Parathyroid adenoma (tissue), 2 donors: Measurements from ENCODE around the gene ETNK2.

Experiments used
- H2AFZ ChIP-seq: fragments of 300-600 bp; sonication (generic); one replicate; pipeline ENCODE4 v1.7.0; 2017; ENCODE audit warnings: antibody characterized with exemption, mild to moderate bottlenecking
- H3K27ac ChIP-seq: fragments of 300-600 bp; sonication (generic); one replicate; pipeline ENCODE4 v1.7.0; 2017
- H3K27me3 ChIP-seq: fragments of 300-600 bp; sonication (generic); one replicate; pipeline ENCODE4 v1.7.0; 2017; ENCODE audit warnings: low read length; ENCODE audit not compliant: control insufficient read depth, insufficient read depth
- H3K36me3 ChIP-seq: fragments of 300-600 bp; sonication (generic); one replicate; pipeline ENCODE4 v1.7.0; 2017; ENCODE audit warnings: low read length; ENCODE audit not compliant: control insufficient read depth, insufficient read depth
- H3K4me1 ChIP-seq: fragments of 300-600 bp; sonication (generic); one replicate; pipeline ENCODE4 v1.7.0; 2017; ENCODE audit warnings: control low read depth
- H3K4me2 ChIP-seq: fragments of 300-600 bp; sonication (generic); one replicate; pipeline ENCODE4 v1.7.0; 2017; ENCODE audit warnings: low read length
- H3K4me3 ChIP-seq: fragments of 300-600 bp; sonication (generic); one replicate; pipeline ENCODE4 v1.7.0; 2017; ENCODE audit warnings: low read depth, low read length
- H3K79me2 ChIP-seq: fragments of 300-600 bp; sonication (generic); one replicate; pipeline ENCODE4 v1.7.0; 2017; ENCODE audit warnings: control low read depth
- H3K9ac ChIP-seq: fragments of 300-600 bp; sonication (generic); one replicate; pipeline ENCODE4 v1.7.0; 2017; ENCODE audit warnings: mild to moderate bottlenecking
- H3K9me3 ChIP-seq: fragments of 300-600 bp; sonication (generic); one replicate; pipeline ENCODE4 v1.7.0; 2017; ENCODE audit warnings: low read length; ENCODE audit not compliant: control insufficient read depth
- TF ChIP-seq, protein P1 (sequence below): fragments of 300-600 bp; sonication (generic); IDR thresholded peaks from one replicate; pipeline ENCODE4 v1.7.0; 2017; ENCODE audit warnings: antibody characterized with exemption, mild to moderate bottlenecking
- donor health status: primary hyperparathyroidism.

The ETNK2 gene

DNA sequence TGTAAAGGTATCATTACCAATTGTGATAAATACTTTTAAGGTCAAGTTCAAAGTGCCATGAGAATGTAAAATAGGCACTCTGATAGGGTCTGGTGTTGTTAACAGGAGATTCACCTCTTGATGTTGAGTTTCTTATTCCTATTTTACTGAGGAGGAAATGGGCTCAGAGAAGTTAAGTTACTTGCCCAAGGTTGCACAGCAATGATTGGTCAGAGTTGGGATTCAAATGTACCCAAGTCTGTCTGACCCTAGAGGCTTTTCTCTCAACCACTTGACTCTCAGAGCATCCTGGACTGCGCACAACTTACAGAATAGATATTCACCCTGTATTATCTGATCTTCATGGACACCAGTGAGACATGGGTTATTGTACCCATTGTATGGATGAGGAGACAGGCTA lies 45.0 kb downstream of the ETNK2 start:
- H3K4me1 ChIP-seq = peaks cover 35% of the 10 kb centered on the region
- H3K79me2 ChIP-seq = peaks cover 20% of the 10 kb centered on the region
- H3K27me3 ChIP-seq = no peaks in the 10 kb centered on the region
- H3K9me3 ChIP-seq = no peaks in the 10 kb centered on the region
- H3K36me3 ChIP-seq = no peaks in the 10 kb centered on the region
- no peak overlapping the region for H3K4me3 ChIP-seq
- H2AFZ ChIP-seq = no peak overlapping the region
- TF ChIP-seq, protein P1, sequence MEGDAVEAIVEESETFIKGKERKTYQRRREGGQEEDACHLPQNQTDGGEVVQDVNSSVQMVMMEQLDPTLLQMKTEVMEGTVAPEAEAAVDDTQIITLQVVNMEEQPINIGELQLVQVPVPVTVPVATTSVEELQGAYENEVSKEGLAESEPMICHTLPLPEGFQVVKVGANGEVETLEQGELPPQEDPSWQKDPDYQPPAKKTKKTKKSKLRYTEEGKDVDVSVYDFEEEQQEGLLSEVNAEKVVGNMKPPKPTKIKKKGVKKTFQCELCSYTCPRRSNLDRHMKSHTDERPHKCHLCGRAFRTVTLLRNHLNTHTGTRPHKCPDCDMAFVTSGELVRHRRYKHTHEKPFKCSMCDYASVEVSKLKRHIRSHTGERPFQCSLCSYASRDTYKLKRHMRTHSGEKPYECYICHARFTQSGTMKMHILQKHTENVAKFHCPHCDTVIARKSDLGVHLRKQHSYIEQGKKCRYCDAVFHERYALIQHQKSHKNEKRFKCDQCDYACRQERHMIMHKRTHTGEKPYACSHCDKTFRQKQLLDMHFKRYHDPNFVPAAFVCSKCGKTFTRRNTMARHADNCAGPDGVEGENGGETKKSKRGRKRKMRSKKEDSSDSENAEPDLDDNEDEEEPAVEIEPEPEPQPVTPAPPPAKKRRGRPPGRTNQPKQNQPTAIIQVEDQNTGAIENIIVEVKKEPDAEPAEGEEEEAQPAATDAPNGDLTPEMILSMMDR = no peak
- H3K27ac ChIP-seq = no peak overlapping the region
- H3K9ac ChIP-seq = no peak overlapping the region
- H3K4me2 ChIP-seq = no peak overlapping the region

DNA sequence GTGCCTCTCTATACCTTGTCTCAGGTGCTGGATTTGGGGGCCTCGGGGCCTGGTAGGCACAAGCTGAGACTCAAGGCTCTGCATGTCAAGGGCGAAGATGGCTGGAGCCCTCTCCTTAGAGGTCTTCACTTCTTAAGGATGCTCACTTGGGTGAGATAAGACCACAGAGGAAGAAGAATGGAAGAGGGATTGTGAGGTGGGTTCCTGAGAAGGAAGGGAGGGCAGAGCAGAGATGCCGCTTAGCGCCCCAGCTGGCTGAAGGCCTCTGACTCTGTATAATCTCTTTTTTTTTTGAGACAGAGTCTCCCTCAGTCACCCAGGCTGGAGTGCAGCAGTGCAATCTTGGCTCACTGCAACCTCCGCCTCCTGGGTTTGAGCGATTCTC lies 46.7 kb downstream of the ETNK2 start:
- H3K36me3 ChIP-seq = no peaks in the 10 kb centered on the region
- peak overlapping the region; percentile 66 for H3K27ac ChIP-seq
- TF ChIP-seq, protein P1 = no peak
- no peak overlapping the region for H3K4me3 ChIP-seq
- no peak overlapping the region for H3K4me2 ChIP-seq
- no peaks in the 10 kb centered on the region for H3K27me3 ChIP-seq
- no peaks in the 10 kb centered on the region for H3K9me3 ChIP-seq
- H3K4me1 ChIP-seq = peaks cover 30% of the 10 kb centered on the region
- peaks cover 29% of the 10 kb centered on the region for H3K79me2 ChIP-seq
- H2AFZ ChIP-seq = no peak overlapping the region
- no peak overlapping the region for H3K9ac ChIP-seq

DNA sequence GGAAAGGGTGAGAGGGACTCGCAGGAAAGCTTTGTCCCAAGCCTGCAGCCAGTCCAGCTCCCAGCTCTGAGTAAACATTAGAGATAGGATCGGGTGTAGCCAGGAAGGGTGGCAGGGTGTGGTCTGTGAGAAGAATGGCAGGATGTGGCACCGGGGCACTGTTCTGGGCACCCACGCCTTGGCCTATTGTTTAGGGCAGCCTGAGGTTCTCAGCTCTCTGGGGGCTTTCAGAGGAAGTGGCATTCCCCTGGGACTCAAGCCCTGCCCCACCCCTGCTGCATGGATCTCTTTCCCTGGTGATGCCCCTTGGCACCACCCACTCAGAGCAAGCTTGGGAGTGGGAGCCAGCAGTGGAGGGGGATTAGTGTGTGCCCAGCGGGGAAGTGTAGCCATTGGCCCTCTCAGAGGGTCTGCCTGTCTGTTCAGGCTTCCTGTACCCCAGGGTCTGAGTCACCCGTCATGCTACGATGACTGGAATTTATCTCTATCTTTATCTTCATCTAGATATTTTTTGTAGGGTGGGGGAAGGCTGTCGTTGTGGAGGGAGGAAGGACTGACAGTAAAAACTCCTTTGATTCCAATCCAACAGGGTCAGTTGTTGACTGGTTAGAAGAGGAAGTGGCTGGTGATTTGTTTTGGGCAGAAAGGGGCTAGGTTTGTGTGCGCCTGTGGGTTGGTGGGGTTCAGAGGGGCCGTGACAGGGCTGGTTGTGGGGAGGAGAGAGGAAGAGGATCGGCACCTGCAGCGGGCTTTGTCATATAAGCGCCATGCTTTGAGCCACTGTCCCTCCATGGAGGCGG lies 47.3 kb downstream of the ETNK2 start:
- no peak overlapping the region for H2AFZ ChIP-seq
- H3K4me2 ChIP-seq = peak overlapping the region; percentile 13
- H3K79me2 ChIP-seq = peaks cover 35% of the 10 kb centered on the region
- TF ChIP-seq, protein P1 = no peak
- H3K27me3 ChIP-seq = no peaks in the 10 kb centered on the region
- H3K27ac ChIP-seq = peak overlapping the region; percentile 66
- no peak overlapping the region for H3K9ac ChIP-seq
- H3K36me3 ChIP-seq = no peaks in the 10 kb centered on the region
- peaks cover 30% of the 10 kb centered on the region for H3K4me1 ChIP-seq
- no peak overlapping the region for H3K4me3 ChIP-seq
- no peaks in the 10 kb centered on the region for H3K9me3 ChIP-seq

DNA sequence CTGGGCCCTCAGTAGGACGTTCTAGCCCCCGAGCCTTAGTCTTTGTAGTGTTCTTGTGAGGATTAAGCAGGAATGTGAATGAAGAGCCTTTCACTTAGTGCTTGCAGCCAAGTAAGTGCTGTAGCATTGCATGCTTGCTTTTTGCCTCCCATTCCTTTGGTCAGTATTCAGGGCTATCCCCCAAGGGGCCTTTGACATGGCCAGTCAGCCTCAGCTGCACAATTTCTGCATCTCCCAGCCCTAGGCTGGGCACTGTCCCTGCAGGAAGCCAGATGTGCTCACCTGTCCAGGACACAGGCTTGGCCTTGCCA lies 48.5 kb downstream of the ETNK2 start:
- TF ChIP-seq, protein P1 = no peak
- peaks cover 46% of the 10 kb centered on the region for H3K79me2 ChIP-seq
- peak overlapping the region; percentile 66 for H3K27ac ChIP-seq
- no peak overlapping the region for H3K4me2 ChIP-seq
- H3K9ac ChIP-seq = no peak overlapping the region
- H3K27me3 ChIP-seq = no peaks in the 10 kb centered on the region
- no peak overlapping the region for H3K4me3 ChIP-seq
- no peaks in the 10 kb centered on the region for H3K36me3 ChIP-seq
- no peak overlapping the region for H2AFZ ChIP-seq
- no peaks in the 10 kb centered on the region for H3K9me3 ChIP-seq
- H3K4me1 ChIP-seq = peaks cover 21% of the 10 kb centered on the region
